Naive thymus-derived CD4-positive, alpha-beta T cell (primary cell): ENCODE data around the gene TAAR5. TPM values are rescaled to one million over a fixed set of nuclear protein-coding genes. Genes with fewer than 3 reads are reported as not detected.

ENCODE experiments used
- ATAC-seq: fragments of 150-1000 bp; cut with Tn5 transposase; 2 replicates; pipeline ENCODE4 v1.10.0; 2021; ENCODE audit warnings: mild to moderate bottlenecking, moderate library complexity
- CTCF ChIA-PET: fragments of 350-600 bp; sonication (Branson Sonifier 250); formaldehyde crosslinking; loops from one replicate; lab custom pipeline; 2021; ENCODE audit warnings: antibody characterized with exemption; lab: Charles Lee
- POLR2A ChIA-PET: fragments of 350-600 bp; sonication (Branson Sonifier 250); formaldehyde crosslinking; loops from one replicate; lab custom pipeline; 2021; ENCODE audit warnings: antibody characterized with exemption, inconsistent platforms; lab: Charles Lee
- DNase-seq, 9 donors: peaks; one replicate each; pipeline versions ENCODE4 v3.0.0 to v3.0.0-alpha.2; 2020 to 2022; ENCODE audit warnings: mixed read lengths in 1 of 9
- H3K27ac ChIP-seq: one replicate; pipeline ENCODE4 v1.7.0; 2013; ENCODE audit warnings: mild to moderate bottlenecking, low read depth, low read length, moderate library complexity
- H3K27me3 ChIP-seq, 2 donors: one replicate each; pipeline ENCODE4 v1.7.0; 2013; ENCODE audit warnings: low read length in 2 of 2, mild to moderate bottlenecking in 2 of 2, moderate library complexity in 2 of 2; ENCODE audit not compliant: control insufficient read depth in 2 of 2, insufficient read depth in 2 of 2
- H3K36me3 ChIP-seq, 3 experiments: 1 replicate in 2 of 3; 2 replicates in 1 of 3; pipeline ENCODE4 v1.7.0; 2013; ENCODE audit warnings: low read length in 3 of 3, mild to moderate bottlenecking in 3 of 3, moderate library complexity in 1 of 3; ENCODE audit not compliant: insufficient read depth in 3 of 3, control insufficient read depth in 2 of 3
- H3K4me1 ChIP-seq, 2 donors: one replicate each; pipeline ENCODE4 v1.7.0; 2013; ENCODE audit warnings: low read length in 2 of 2, mild to moderate bottlenecking in 2 of 2, moderate library complexity in 1 of 2; ENCODE audit not compliant: control insufficient read depth in 2 of 2, insufficient read depth in 2 of 2
- H3K4me3 ChIP-seq: 2 replicates; pipeline ENCODE4 v1.7.0; 2013; ENCODE audit warnings: mild to moderate bottlenecking, low read length
- H3K9me3 ChIP-seq, 3 experiments: 1 replicate in 2 of 3; 2 replicates in 1 of 3; pipeline ENCODE4 v1.7.0; 2013; ENCODE audit warnings: low read length in 3 of 3; ENCODE audit not compliant: control insufficient read depth in 2 of 3
- H3K27ac Mint-ChIP-seq, 9 donors: one replicate each; pipeline ENCODE4 v1.8.0; 2020 to 2022; ENCODE audit warnings: mixed read lengths in 9 of 9, mild to moderate bottlenecking in 8 of 9, moderate library complexity in 5 of 9, inconsistent platforms in 2 of 9
- H3K27me3 Mint-ChIP-seq, 5 donors: one replicate each; pipeline ENCODE4 v1.8.0; 2021 to 2022; ENCODE audit warnings: mixed read lengths in 5 of 5, mild to moderate bottlenecking in 1 of 5
- H3K36me3 Mint-ChIP-seq, 5 donors: one replicate each; pipeline ENCODE4 v1.8.0; 2020 to 2022; ENCODE audit warnings: mixed read lengths in 5 of 5, mild to moderate bottlenecking in 3 of 5, inconsistent platforms in 1 of 5
- H3K4me1 Mint-ChIP-seq, 7 donors: one replicate each; pipeline ENCODE4 v1.8.0; 2020 to 2022; ENCODE audit warnings: mixed read lengths in 7 of 7, mild to moderate bottlenecking in 3 of 7, inconsistent platforms in 1 of 7
- H3K4me3 Mint-ChIP-seq, 10 donors: one replicate each; pipeline ENCODE4 v1.8.0; 2020 to 2022; ENCODE audit warnings: mild to moderate bottlenecking in 10 of 10, mixed read lengths in 10 of 10, moderate library complexity in 6 of 10, inconsistent platforms in 2 of 10
- H3K9me3 Mint-ChIP-seq, 11 donors: one replicate each; pipeline ENCODE4 v1.8.0; 2020 to 2022; ENCODE audit warnings: mixed read lengths in 11 of 11, mild to moderate bottlenecking in 4 of 11, inconsistent platforms in 1 of 11, moderate library complexity in 1 of 11
- intact Hi-C, 2 donors: fragments of 100-400 bp; cut with micrococcal nuclease; formaldehyde crosslinking; loops; one replicate each; pipeline ENCODE4 v1.15.1; 2023
- polyA plus RNA-seq, 2 donors: library from polyadenylated mRNA; unstranded; fragments of 300-500 nt; fragmentation: Illumina TruSeq; gene quantifications; one replicate each; pipeline ENCODE4 v1.2.3, GENCODE V29; 2021
- total RNA-seq, 6 experiments: library from RNA in 5 of 6; stranded (reverse) in 5 of 6; gene quantifications; 1 replicate in 5 of 6; 2 replicates in 1 of 6; pipeline ENCODE4 v1.2.3 and lab custom pipeline; 2021 to 2026

The TAAR5 gene
- total and polyA plus RNA-seq, 7 experiments from 2014 or later, result not detected

- ATAC-seq (no peak), DNase-seq (no peak)
- H3K27me3 ChIP-seq, result no peaks in the 10 kb centered on the region
- no peaks in the 10 kb centered on the region for H3K36me3 ChIP-seq
- no peak overlapping the region for H3K27ac Mint-ChIP-seq
- H3K4me3 ChIP-seq, result no peak overlapping the region
- no peak overlapping the region for H3K27ac ChIP-seq
- intact Hi-C loops, result no loop called here
- H3K4me1 Mint-ChIP-seq, result no peaks in the 10 kb centered on the region
- no peak overlapping the region for H3K4me3 Mint-ChIP-seq
- ChIA-PET POLR2A (no interaction called here), CTCF (no interaction called here)
- no peaks in the 10 kb centered on the region for H3K9me3 ChIP-seq
- H3K36me3 Mint-ChIP-seq, result no peaks in the 10 kb centered on the region
- H3K4me1 ChIP-seq, result no peaks in the 10 kb centered on the region
- peaks cover 0 to 7% (median 0%) of the 10 kb centered on the region in 11 donors for H3K9me3 Mint-ChIP-seq
- peaks cover 7 to 55% (median 37%) of the 10 kb centered on the region in 5 donors for H3K27me3 Mint-ChIP-seq
Observed at GRCh38 chr6:132584698-132585097, 4.8 kb downstream of the TAAR5 start.

- intact Hi-C loops, result no loop called here
- Histone ChIP-seq H3K9me3 (no peaks in the 10 kb centered on the region), H3K36me3 (no peaks in the 10 kb centered on the region), H3K27me3 (no peaks in the 10 kb centered on the region), H3K27ac (no peak overlapping the region), H3K4me3 (no peak overlapping the region), H3K4me1 (no peaks in the 10 kb centered on the region)
- ChIA-PET POLR2A (no interaction called here), CTCF (interaction anchor here (0.6 kb wide), 1 partner anchor 23 kb away, joined by 3 read pairs; no protein-coding TSS in a partner anchor)
- H3K27ac Mint-ChIP-seq, result no peak overlapping the region
- no peaks in the 10 kb centered on the region for H3K36me3 Mint-ChIP-seq
- H3K4me3 Mint-ChIP-seq, result no peak overlapping the region
- ATAC-seq (no peak), DNase-seq (no peak)
- H3K9me3 Mint-ChIP-seq, result no peaks in the 10 kb centered on the region
- H3K4me1 Mint-ChIP-seq, result no peaks in the 10 kb centered on the region
- H3K27me3 Mint-ChIP-seq, result peaks cover 10 to 42% (median 36%) of the 10 kb centered on the region in 5 donors
Observed at GRCh38 chr6:132571774-132572173, 17.8 kb downstream of the TAAR5 start.

- Mint-ChIP-seq H3K27ac (no peak within 1 kb of the TSS), H3K27me3 (peaks cover 10 to 42% (median 38%) of the 10 kb centered on the region in 5 donors), H3K36me3 (no peaks in the 10 kb centered on the region), H3K4me3 (no peak within 1 kb of the TSS), H3K9me3 (no peaks in the 10 kb centered on the region), H3K4me1 (no peaks in the 10 kb centered on the region)
- no peak for DNase-seq
- H3K27ac ChIP-seq, result no peak within 1 kb of the TSS
- H3K27me3 ChIP-seq, result no peaks in the 10 kb centered on the region
- ChIA-PET CTCF (no interaction called here), POLR2A (no interaction called here)
- ATAC-seq, result no peak
- intact Hi-C loops, result no loop called here
- no peaks in the 10 kb centered on the region for H3K36me3 ChIP-seq
- H3K4me3 ChIP-seq, result no peak within 1 kb of the TSS
- H3K4me1 ChIP-seq, result no peaks in the 10 kb centered on the region
- no peaks in the 10 kb centered on the region for H3K9me3 ChIP-seq
Observed at GRCh38 chr6:132570221-132570777, 19.2 kb downstream of the TAAR5 start, which contains the start of gene TAAR6. TAAR6 (plus strand) TSS chr6:132570322; CDS start chr6:132570322, 0 bp downstream.

DNA sequence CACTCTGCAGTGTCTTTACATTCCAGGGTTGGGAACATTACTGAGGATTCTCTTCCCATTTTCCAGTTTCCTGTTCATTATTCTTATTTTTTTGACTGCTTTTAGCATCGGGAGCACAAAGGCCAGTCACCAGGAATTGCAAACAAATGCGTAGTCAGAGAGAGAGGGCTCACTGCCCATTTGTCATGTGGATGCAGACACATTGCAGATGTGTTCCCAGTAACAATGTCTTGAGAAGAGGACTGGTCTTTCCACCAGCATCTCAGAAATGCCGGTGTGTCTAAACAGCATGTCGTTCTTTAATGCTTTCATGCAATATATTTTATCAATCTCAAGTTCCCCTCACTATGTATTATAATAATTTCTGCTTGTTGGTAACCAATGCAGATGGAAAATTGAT is 20.4 kb downstream of the TAAR5 start:
- H3K4me3 Mint-ChIP-seq, result no peak overlapping the region
- ChIA-PET POLR2A (no interaction called here), CTCF (no interaction called here)
- H3K27me3 Mint-ChIP-seq, result peaks cover 10 to 43% (median 39%) of the 10 kb centered on the region in 5 donors
- H3K27me3 ChIP-seq, result no peaks in the 10 kb centered on the region
- no peaks in the 10 kb centered on the region for H3K4me1 Mint-ChIP-seq
- no peak for ATAC-seq
- DNase-seq, result no peak
- no peak overlapping the region for H3K27ac Mint-ChIP-seq
- intact Hi-C loops, result no loop called here
- H3K27ac ChIP-seq, result no peak overlapping the region
- no peaks in the 10 kb centered on the region for H3K36me3 ChIP-seq
- no peaks in the 10 kb centered on the region for H3K4me1 ChIP-seq
- H3K9me3 Mint-ChIP-seq, result no peaks in the 10 kb centered on the region
- H3K9me3 ChIP-seq, result no peaks in the 10 kb centered on the region
- no peak overlapping the region for H3K4me3 ChIP-seq
- H3K36me3 Mint-ChIP-seq, result no peaks in the 10 kb centered on the region

DNA sequence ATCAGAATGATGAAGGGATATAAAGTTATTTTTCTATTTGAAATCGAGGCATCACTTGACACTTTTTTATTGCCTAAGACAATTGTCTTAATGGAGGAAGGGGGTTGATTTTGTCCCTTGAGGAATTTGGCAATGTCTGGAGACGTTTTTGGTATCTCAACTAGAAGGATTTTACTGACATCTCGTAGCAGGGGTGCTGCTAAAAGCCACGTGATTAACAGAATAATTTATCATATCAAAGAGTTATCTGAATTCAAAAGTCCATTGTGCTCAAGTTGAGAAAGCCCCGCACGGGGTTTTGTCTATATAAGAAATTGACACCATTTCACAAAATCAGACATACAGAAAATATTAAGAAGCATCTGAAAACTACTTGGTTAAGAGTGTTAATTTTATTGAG is 20.9 kb downstream of the TAAR5 start:
- DNase-seq (no peak), ATAC-seq (no peak)
- Histone ChIP-seq H3K36me3 (no peaks in the 10 kb centered on the region), H3K4me3 (no peak overlapping the region), H3K4me1 (no peaks in the 10 kb centered on the region), H3K27ac (no peak overlapping the region), H3K27me3 (no peaks in the 10 kb centered on the region), H3K9me3 (no peaks in the 10 kb centered on the region)
- H3K9me3 Mint-ChIP-seq, result no peaks in the 10 kb centered on the region
- H3K36me3 Mint-ChIP-seq, result no peaks in the 10 kb centered on the region
- CTCF ChIA-PET, result no interaction called here
- no peak overlapping the region for H3K27ac Mint-ChIP-seq
- peaks cover 8 to 39% (median 35%) of the 10 kb centered on the region in 5 donors for H3K27me3 Mint-ChIP-seq
- intact Hi-C loops, result no loop called here
- no peaks in the 10 kb centered on the region for H3K4me1 Mint-ChIP-seq
- POLR2A ChIA-PET, result no interaction called here
- no peak overlapping the region for H3K4me3 Mint-ChIP-seq

GRCh38 chr6:132567566-132567965 is 22.0 kb downstream of the TAAR5 start:
- Mint-ChIP-seq H3K4me3 (no peak overlapping the region), H3K27me3 (peaks cover 7 to 37% (median 35%) of the 10 kb centered on the region in 5 donors)
- ATAC-seq, result no peak

GRCh38 chr6:132566404-132566803 is 23.1 kb downstream of the TAAR5 start:
- intact Hi-C loops, result no loop called here
- DNase-seq (no peak), ATAC-seq (no peak)
- no peak overlapping the region for H3K27ac ChIP-seq
- peaks cover 0 to under 1% of the 10 kb centered on the region in 2 donors for H3K27me3 ChIP-seq
- ChIA-PET POLR2A (no interaction called here), CTCF (no interaction called here)
- H3K4me3 ChIP-seq, result no peak overlapping the region
- no peaks in the 10 kb centered on the region for H3K9me3 ChIP-seq
- H3K4me1 ChIP-seq, result no peaks in the 10 kb centered on the region
- Mint-ChIP-seq H3K9me3 (no peaks in the 10 kb centered on the region), H3K36me3 (no peaks in the 10 kb centered on the region), H3K4me1 (no peaks in the 10 kb centered on the region), H3K4me3 (no peak overlapping the region), H3K27ac (no peak overlapping the region), H3K27me3 (peaks cover 11 to 36% (median 27%) of the 10 kb centered on the region in 5 donors)
- no peaks in the 10 kb centered on the region for H3K36me3 ChIP-seq

More at GRCh38 chr6:132567566-132567965, 22.0 kb downstream of the TAAR5 start:
- no peak for DNase-seq
- Histone ChIP-seq H3K4me1 (no peaks in the 10 kb centered on the region), H3K9me3 (no peaks in the 10 kb centered on the region), H3K36me3 (no peaks in the 10 kb centered on the region), H3K4me3 (no peak overlapping the region), H3K27me3 (no peaks in the 10 kb centered on the region), H3K27ac (no peak overlapping the region)
- no peaks in the 10 kb centered on the region for H3K36me3 Mint-ChIP-seq
- intact Hi-C loops, result no loop called here
- CTCF ChIA-PET, result no interaction called here
- no peaks in the 10 kb centered on the region for H3K4me1 Mint-ChIP-seq
- no peaks in the 10 kb centered on the region for H3K9me3 Mint-ChIP-seq
- POLR2A ChIA-PET, result no interaction called here
- H3K27ac Mint-ChIP-seq, result no peak overlapping the region
